Endothelial cell of umbilical vein (primary cell): Measurements from ENCODE around the gene FRK. TPM values are rescaled to one million over a fixed set of nuclear protein-coding genes. Genes with fewer than 3 reads are reported as not detected.

Experiments
- BruUV-seq: library from RNA; stranded (reverse); fragments of 400-500 nt; replicated peaks from 2 replicates; lab custom pipeline; 2021; lab: Mats Ljungman, UMichigan
- CTCF ChIA-PET: fragments of 300-600, 350-600 bp; sonication (Branson Sonifier 250); formaldehyde crosslinking; loops from one replicate; lab custom pipeline; 2021; ENCODE audit warnings: antibody characterized with exemption, inconsistent platforms; lab: Charles Lee
- POLR2A ChIA-PET: fragments of 300-600, 350-600 bp; sonication (Branson Sonifier 250); formaldehyde crosslinking; loops from one replicate; lab custom pipeline; 2021; ENCODE audit warnings: antibody characterized with exemption, inconsistent platforms; lab: Charles Lee
- DNase-seq: peaks from one replicate; pipeline ENCODE4 v3.0.0-alpha.2; 2011; ENCODE audit warnings: low read depth, low spot score
- FAIRE-seq: peaks from 2 replicates; lab custom pipeline; 2011; peaks lifted over from hg19 to GRCh38; lab: Jason Lieb, UNC
- H2AFZ ChIP-seq: 2 replicates; pipeline ENCODE4 v1.6.0; 2012; ENCODE audit warnings: low read depth, low read length, control low read depth, inconsistent platforms
- H3K27ac ChIP-seq: 2 replicates; pipeline ENCODE4 v1.5.1; 2011; ENCODE audit warnings: low read depth, mild to moderate bottlenecking, control low read depth, low read length, moderate library complexity; ENCODE audit not compliant: insufficient read depth
- H3K27me3 ChIP-seq, 2 experiments: 2 replicates each; pipeline versions ENCODE4 v1.6.0 to v1.6.1; 2011; ENCODE audit warnings: low read length in 2 of 2, mixed read lengths in 1 of 2; ENCODE audit not compliant: control insufficient read depth in 2 of 2, insufficient read depth in 2 of 2
- H3K36me3 ChIP-seq, 2 experiments: 2 replicates in 1 of 2; 3 replicates in 1 of 2; pipeline ENCODE4 v1.5.1; 2011; ENCODE audit warnings: low read length in 2 of 2, mild to moderate bottlenecking in 1 of 2, moderate library complexity in 1 of 2; ENCODE audit not compliant: control insufficient read depth in 2 of 2, insufficient read depth in 2 of 2; ENCODE audit errors: extremely low read depth in 1 of 2
- H3K4me1 ChIP-seq: 3 replicates; pipeline ENCODE4 v1.5.1; 2011; ENCODE audit warnings: mild to moderate bottlenecking, low read length; ENCODE audit not compliant: control insufficient read depth, insufficient read depth; ENCODE audit errors: extremely low read depth
- H3K4me2 ChIP-seq: 2 replicates; pipeline ENCODE4 v1.6.1; 2011; ENCODE audit warnings: low read length, control low read depth, mixed read lengths; ENCODE audit not compliant: insufficient read depth
- H3K4me3 ChIP-seq, 3 experiments: fragments of 200-600 bp in 1 of 3; sonication (generic), shearing (Covaris generic) in 1 of 3; replicated peaks in 1 of 3; 2 replicates each; pipeline ENCODE4 v1.5.1; 2011 to 2016; ENCODE audit warnings: control low read depth in 3 of 3, low read length in 3 of 3, mild to moderate bottlenecking in 2 of 3, inconsistent platforms in 1 of 3, low read depth in 1 of 3, moderate library complexity in 1 of 3; ENCODE audit not compliant: insufficient read depth in 1 of 3
- H3K79me2 ChIP-seq: 2 replicates; pipeline ENCODE4 v1.6.0; 2012; ENCODE audit warnings: low read length, inconsistent platforms; ENCODE audit not compliant: control insufficient read depth, insufficient read depth
- H3K9ac ChIP-seq: replicated peaks from 2 replicates; pipeline ENCODE3; 2011; ENCODE audit warnings: low read length, control low read depth; ENCODE audit not compliant: insufficient read depth; ENCODE audit errors: extremely low read depth
- H3K9me1 ChIP-seq: replicated peaks from 3 replicates; pipeline ENCODE4 v1.6.0; 2011; ENCODE audit warnings: mild to moderate bottlenecking, low read length; ENCODE audit not compliant: control insufficient read depth, insufficient read depth; ENCODE audit errors: extremely low read depth
- H3K9me3 ChIP-seq: replicated peaks from 2 replicates; pipeline ENCODE4 v1.5.1; 2012; ENCODE audit warnings: low read length, inconsistent platforms; ENCODE audit not compliant: control insufficient read depth, insufficient read depth
- H4K20me1 ChIP-seq: replicated peaks from 2 replicates; pipeline ENCODE3; 2011; ENCODE audit warnings: mild to moderate bottlenecking, low read length; ENCODE audit not compliant: control insufficient read depth, insufficient read depth; ENCODE audit errors: extremely low read depth
- CTCF ChIP-seq, 2 donors: IDR thresholded peaks; 1 replicate in 1 of 2; 2 replicates in 1 of 2; pipeline ENCODE4 v1.5.1; 2011; ENCODE audit warnings: low read length in 2 of 2, mild to moderate bottlenecking in 2 of 2, moderate library complexity in 2 of 2, control low read depth in 1 of 2, inconsistent platforms in 1 of 2, low read depth in 1 of 2; ENCODE audit not compliant: insufficient read depth in 1 of 2; ENCODE audit errors: extremely low read depth in 1 of 2
- EZH2 ChIP-seq: IDR thresholded peaks from 2 replicates; pipeline ENCODE4 v1.6.1; 2012; ENCODE audit warnings: borderline replicate concordance, low read depth, mild to moderate bottlenecking, moderate library complexity, low read length, inconsistent platforms; ENCODE audit not compliant: severe bottlenecking
- FOS ChIP-seq: IDR thresholded peaks from 2 replicates; pipeline ENCODE4 v1.6.1; 2011; ENCODE audit warnings: mild to moderate bottlenecking, low read length, moderate library complexity, borderline replicate concordance; ENCODE audit not compliant: insufficient read depth
- GATA2 ChIP-seq: IDR thresholded peaks from 2 replicates; pipeline ENCODE4 v1.7.0; 2011; ENCODE audit warnings: low read depth, mild to moderate bottlenecking, moderate library complexity, mixed read lengths, low read length; ENCODE audit not compliant: insufficient read length, insufficient read depth
- JUN ChIP-seq: IDR thresholded peaks from 2 replicates; pipeline ENCODE4 v1.6.1; 2011; ENCODE audit warnings: borderline replicate concordance, low read depth; ENCODE audit not compliant: insufficient read length, insufficient read depth
- MAX ChIP-seq: IDR thresholded peaks from 2 replicates; pipeline ENCODE4 v1.6.1; 2011; ENCODE audit not compliant: insufficient read depth, insufficient read length
- MYC ChIP-seq: IDR thresholded peaks from one replicate; pipeline ENCODE4 v1.6.1; 2011; ENCODE audit warnings: mild to moderate bottlenecking, low read depth, low read length
- POLR2A ChIP-seq: IDR thresholded peaks from 2 replicates; pipeline ENCODE4 v1.6.1; 2012; ENCODE audit warnings: low read depth, mild to moderate bottlenecking, control low read depth, low read length
- dilution Hi-C: fragments of 300-500 bp; cut with MboI; formaldehyde crosslinking; loops from one replicate; pipeline ENCODE4 v1.15.0; 2019; ENCODE audit warnings: low sequenced_read_pairs; ENCODE audit not compliant: extremely low pct_ligation_motif_present
- intact Hi-C: fragments of 100-400 bp; cut with micrococcal nuclease; formaldehyde crosslinking; loops from one replicate; pipeline ENCODE4 v1.10.0; 2022
- polyA plus RNA-seq, 4 experiments: library from polyadenylated mRNA; depleted of rRNA in 3 of 4; stranded (reverse) in 3 of 4; unstranded in 1 of 4; fragments of >200 nt; gene quantifications; 2 replicates each; pipeline versions ENCODE4 v1.2.1 to v1.2.3, GENCODE V29; 2011 to 2012; ENCODE audit warnings: missing spikeins in 1 of 4
- total RNA-seq: library from RNA; stranded (reverse); gene quantifications from 2 replicates; pipeline ENCODE4 v1.2.3, GENCODE V29; 2021

The FRK gene
- total and polyA plus RNA-seq, 2 donors (not counting 3 experiments of a cell fraction or from before 2014, with no cell fraction given) = 0.01 TPM; not detected in 1

- dilution Hi-C loops = no loop called here
- no TSS peak for BruUV-seq
- no peaks in the 10 kb centered on the region for H3K27me3 ChIP-seq
- intact Hi-C loops = no loop called here
- no peak overlapping the region for H3K4me3 ChIP-seq
- H3K4me1 ChIP-seq = no peaks in the 10 kb centered on the region
- no peak overlapping the region for H2AFZ ChIP-seq
- no peak for DNase-seq
- H3K27ac ChIP-seq = no peak overlapping the region
- no peaks in the 10 kb centered on the region for H3K36me3 ChIP-seq
- H3K9me3 ChIP-seq = no peaks in the 10 kb centered on the region
- no peak for TF ChIP-seq MAX
- TF ChIP-seq EZH2 = no peak
- no peak for TF ChIP-seq CTCF (IDR thresholded peaks at IDR 0.05; ENCODE audit: extremely low read depth in 1 of 2, insufficient read depth in 1 of 2, low read depth in 1 of 2, low read length in 2 of 2)
- TF ChIP-seq GATA2 = no peak
- TF ChIP-seq POLR2A = no peak
- no peak for TF ChIP-seq JUN
- TF ChIP-seq MYC = no peak
- no peak for TF ChIP-seq FOS
- CTCF ChIA-PET = interaction anchor here (0.7 to 1.6 kb wide), 2 partner anchors 14 to 316 kb away, joined by 3 read pairs; no protein-coding TSS in a partner anchor
- no peak overlapping the region for H3K9ac ChIP-seq
- no peak overlapping the region for H3K4me2 ChIP-seq
- H3K79me2 ChIP-seq = no peaks in the 10 kb centered on the region
- FAIRE-seq = no peak
- POLR2A ChIA-PET = no interaction called here
- no peaks in the 10 kb centered on the region for H3K9me1 ChIP-seq
- H4K20me1 ChIP-seq = no peaks in the 10 kb centered on the region
Observed at GRCh38 chr6:115986026-115986425, 74.7 kb downstream of the FRK start.
